Effector memory CD4-positive, alpha-beta T cell (primary cell): ENCODE measurements around the gene UVRAG.
"Not testable (repeated sequence)": the region's sequence is repeated elsewhere in the genome, so short reads cannot be mapped to it uniquely, and the experiment has no call there.

Experiments used
- DNase-seq, 3 donors: peaks; one replicate each; pipeline ENCODE4 v3.0.0-alpha.2; 2020
- H3K27ac ChIP-seq: 2 replicates; pipeline ENCODE4 v1.7.0; 2013; ENCODE audit warnings: mild to moderate bottlenecking, low read length, moderate library complexity; ENCODE audit not compliant: insufficient read depth, poor library complexity, severe bottlenecking
- H3K27me3 ChIP-seq: replicated peaks from 2 replicates; pipeline ENCODE4 v1.7.0; 2013; ENCODE audit warnings: mild to moderate bottlenecking, low read length; ENCODE audit not compliant: insufficient read depth, control insufficient read depth, poor library complexity, severe bottlenecking
- H3K36me3 ChIP-seq: 2 replicates; pipeline ENCODE4 v1.7.0; 2013; ENCODE audit warnings: mild to moderate bottlenecking, low read length, moderate library complexity; ENCODE audit not compliant: control insufficient read depth, insufficient read depth
- H3K4me1 ChIP-seq: 2 replicates; pipeline ENCODE4 v1.7.0; 2013; ENCODE audit warnings: low read length, mild to moderate bottlenecking; ENCODE audit not compliant: control insufficient read depth, insufficient read depth, poor library complexity, severe bottlenecking
- H3K4me3 ChIP-seq: 2 replicates; pipeline ENCODE4 v1.7.0; 2013; ENCODE audit warnings: low read length, low read depth, mild to moderate bottlenecking; ENCODE audit not compliant: insufficient read depth, poor library complexity, severe bottlenecking
- H3K9me3 ChIP-seq: 2 replicates; pipeline ENCODE4 v1.7.0; 2013; ENCODE audit warnings: mild to moderate bottlenecking, low read length, moderate library complexity; ENCODE audit not compliant: control insufficient read depth

Gene UVRAG

GRCh38 chr11:76047231-76047630 lies 232.2 kb downstream of the UVRAG start:
- peaks cover 6% of the 10 kb centered on the region for H3K9me3 ChIP-seq
- no peaks in the 10 kb centered on the region for H3K36me3 ChIP-seq
- no peak overlapping the region for H3K4me3 ChIP-seq
- DNase-seq = no peak
- H3K27me3 ChIP-seq = no peaks in the 10 kb centered on the region
- no peak overlapping the region for H3K27ac ChIP-seq
- H3K4me1 ChIP-seq = no peaks in the 10 kb centered on the region

- no peaks in the 10 kb centered on the region for H3K27me3 ChIP-seq
- peaks cover 6% of the 10 kb centered on the region for H3K9me3 ChIP-seq
- no peaks in the 10 kb centered on the region for H3K4me1 ChIP-seq
- H3K27ac ChIP-seq = no peak overlapping the region
- H3K4me3 ChIP-seq = no peak overlapping the region
- no peaks in the 10 kb centered on the region for H3K36me3 ChIP-seq
- DNase-seq = no peak
Measured at GRCh38 chr11:76047766-76048165, 232.8 kb downstream of the UVRAG start.

DNA sequence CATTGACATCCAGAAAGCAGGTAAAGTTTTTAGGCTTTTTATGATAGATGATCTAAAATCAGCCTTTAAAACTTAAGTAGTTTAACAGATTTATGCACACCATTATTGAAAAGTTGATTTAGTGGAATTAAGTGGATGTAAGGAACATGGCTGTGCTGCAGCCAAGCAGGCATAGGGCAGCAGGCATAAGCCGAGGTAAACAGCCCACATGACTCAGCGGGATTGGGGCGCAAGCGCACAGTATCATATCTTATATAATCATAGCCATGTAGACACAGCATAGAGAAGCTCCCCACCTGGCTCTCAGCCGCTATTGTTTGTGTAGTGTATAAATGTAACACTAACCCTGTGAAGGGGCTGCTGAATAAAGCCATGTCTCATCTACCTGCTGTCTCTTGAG lies 233.8 kb downstream of the UVRAG start:
- no peak for DNase-seq
- Histone ChIP-seq H3K9me3 (peaks cover 6% of the 10 kb centered on the region), H3K27ac (no peak overlapping the region), H3K27me3 (no peaks in the 10 kb centered on the region), H3K36me3 (no peaks in the 10 kb centered on the region), H3K4me1 (no peaks in the 10 kb centered on the region), H3K4me3 (no peak overlapping the region)

DNA sequence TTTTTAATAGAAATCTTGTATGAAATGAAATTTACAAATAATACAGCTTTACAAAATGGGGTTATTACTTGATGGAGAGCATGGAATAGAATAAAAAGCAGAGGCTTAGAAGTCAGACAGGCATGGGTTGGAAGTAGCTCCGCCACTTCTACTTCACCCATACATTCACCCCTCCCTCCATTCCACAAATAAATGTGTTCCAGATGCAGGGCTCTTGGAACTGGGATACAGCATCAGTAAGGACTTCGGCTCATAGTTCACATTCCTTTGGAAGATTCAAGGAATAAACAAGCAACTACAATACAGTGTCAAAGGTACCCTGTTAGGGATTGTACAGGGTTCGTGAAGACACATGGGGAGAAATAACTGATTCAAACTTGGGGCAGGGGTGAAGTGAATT lies 234.5 kb downstream of the UVRAG start:
- Histone ChIP-seq H3K36me3 (no peaks in the 10 kb centered on the region), H3K27me3 (no peaks in the 10 kb centered on the region), H3K4me3 (no peak overlapping the region), H3K9me3 (peaks cover 6% of the 10 kb centered on the region), H3K4me1 (no peaks in the 10 kb centered on the region), H3K27ac (no peak overlapping the region)
- no peak for DNase-seq

DNA sequence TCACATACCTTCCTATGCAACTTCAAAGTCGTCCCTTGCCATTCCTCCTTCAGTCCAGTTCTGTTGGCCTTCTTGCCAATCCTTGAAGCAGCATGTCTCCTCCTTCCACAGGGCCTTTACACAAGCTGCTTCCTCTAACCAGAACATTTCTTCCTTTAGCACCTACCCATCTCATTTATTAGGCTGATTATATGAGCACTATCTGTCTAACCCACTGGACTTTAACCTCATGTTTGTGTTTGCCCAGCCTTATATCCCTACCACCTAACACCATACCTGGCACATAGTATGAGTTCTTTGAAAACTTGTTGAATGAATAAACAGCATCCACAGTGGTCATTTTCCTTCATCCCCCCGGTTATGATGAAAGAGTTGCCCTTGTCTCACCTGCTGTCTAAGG lies 236.9 kb downstream of the UVRAG start:
- no peak overlapping the region for H3K27ac ChIP-seq
- H3K4me3 ChIP-seq = no peak overlapping the region
- no peaks in the 10 kb centered on the region for H3K36me3 ChIP-seq
- no peaks in the 10 kb centered on the region for H3K4me1 ChIP-seq
- H3K9me3 ChIP-seq = peaks cover 6% of the 10 kb centered on the region
- H3K27me3 ChIP-seq = no peaks in the 10 kb centered on the region
- DNase-seq = no peak

- no peaks in the 10 kb centered on the region for H3K27me3 ChIP-seq
- no peak for DNase-seq
- no peaks in the 10 kb centered on the region for H3K9me3 ChIP-seq
- no peak overlapping the region for H3K4me3 ChIP-seq
- no peaks in the 10 kb centered on the region for H3K36me3 ChIP-seq
- H3K27ac ChIP-seq = no peak overlapping the region
- no peaks in the 10 kb centered on the region for H3K4me1 ChIP-seq
Measured at GRCh38 chr11:76054330-76054729, 239.3 kb downstream of the UVRAG start.

GRCh38 chr11:76056876-76057275 lies 241.9 kb downstream of the UVRAG start:
- no peak for DNase-seq
- Histone ChIP-seq H3K9me3 (no peaks in the 10 kb centered on the region), H3K4me1 (no peaks in the 10 kb centered on the region), H3K27ac (no peak overlapping the region), H3K4me3 (no peak overlapping the region), H3K36me3 (no peaks in the 10 kb centered on the region), H3K27me3 (no peaks in the 10 kb centered on the region)

DNA sequence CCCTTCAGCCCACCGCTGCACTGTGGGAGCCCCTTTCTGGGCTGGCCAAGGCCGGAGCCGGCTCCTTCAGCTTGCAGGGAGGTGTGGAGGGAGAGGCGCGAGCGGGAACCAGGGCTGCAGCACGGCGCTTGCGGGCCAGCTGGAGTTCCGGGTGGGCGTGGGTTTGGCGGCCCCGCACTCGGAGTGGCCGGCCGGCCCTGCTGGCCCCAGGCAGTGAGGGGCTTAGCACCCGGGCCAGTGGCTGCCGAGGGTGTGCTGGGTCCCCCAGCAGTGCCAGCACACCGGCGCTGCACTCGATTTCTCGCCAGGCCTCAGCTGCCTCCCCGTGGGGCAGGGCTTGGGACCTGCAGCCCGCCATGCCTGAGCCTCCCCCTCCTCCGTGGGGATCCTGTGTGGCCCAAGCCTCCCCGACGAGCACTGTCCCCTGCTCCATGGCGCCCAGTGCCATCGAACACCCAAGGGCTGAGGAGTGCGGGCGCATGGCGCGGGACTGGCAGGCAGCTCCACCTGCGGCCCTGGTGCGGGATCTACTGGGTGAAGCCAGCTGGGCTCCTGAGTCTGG lies 245.5 kb downstream of the UVRAG start:
- not testable (repeated sequence) for H3K27ac ChIP-seq, H3K27me3 ChIP-seq, DNase-seq, H3K9me3 ChIP-seq, H3K36me3 ChIP-seq, H3K4me1 ChIP-seq, H3K4me3 ChIP-seq

- Histone ChIP-seq H3K4me1 (no peaks in the 10 kb centered on the region), H3K27me3 (no peaks in the 10 kb centered on the region), H3K4me3 (no peak overlapping the region), H3K27ac (no peak overlapping the region), H3K36me3 (peaks cover 14% of the 10 kb centered on the region), H3K9me3 (no peaks in the 10 kb centered on the region)
- no peak for DNase-seq
Measured at GRCh38 chr11:76062733-76063132, 247.7 kb downstream of the UVRAG start.

GRCh38 chr11:76064192-76064591 lies 249.2 kb downstream of the UVRAG start:
- no peaks in the 10 kb centered on the region for H3K9me3 ChIP-seq
- no peaks in the 10 kb centered on the region for H3K4me1 ChIP-seq
- no peaks in the 10 kb centered on the region for H3K27me3 ChIP-seq
- no peak for DNase-seq
- no peak overlapping the region for H3K4me3 ChIP-seq
- peaks cover 14% of the 10 kb centered on the region for H3K36me3 ChIP-seq
- no peak overlapping the region for H3K27ac ChIP-seq

DNA sequence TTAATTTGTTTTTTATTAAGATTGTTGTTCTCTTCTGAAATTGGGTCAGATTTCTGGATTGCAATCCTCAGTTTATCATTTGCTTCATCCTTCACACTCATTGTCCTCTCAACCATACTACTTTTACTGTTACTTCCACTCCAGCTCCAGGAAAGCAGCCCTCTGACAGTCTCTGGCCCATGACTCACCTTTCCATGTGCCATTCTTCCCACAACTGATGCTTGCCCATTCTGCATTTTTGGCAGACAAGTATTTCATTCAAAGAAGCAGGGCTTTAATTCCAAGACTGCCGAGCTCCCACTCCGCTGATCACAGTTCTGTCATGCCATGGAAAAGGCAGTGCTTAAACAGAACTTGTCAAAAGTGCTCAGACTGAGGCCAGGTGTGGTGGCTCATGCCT lies 252.1 kb downstream of the UVRAG start:
- no peaks in the 10 kb centered on the region for H3K27me3 ChIP-seq
- no peak overlapping the region for H3K27ac ChIP-seq
- no peak for DNase-seq
- H3K4me3 ChIP-seq = no peak overlapping the region
- H3K9me3 ChIP-seq = no peaks in the 10 kb centered on the region
- no peaks in the 10 kb centered on the region for H3K4me1 ChIP-seq
- H3K36me3 ChIP-seq = peaks cover 14% of the 10 kb centered on the region
